Uterus (tissue), 2 donors: ENCODE data around the gene CCDC152.

Experiments
- CTCF ChIP-seq, 4 experiments: fragments of 200-600 bp in 2 of 4; fragments of 450-650 bp in 2 of 4; sonication (generic) in 2 of 4; IDR thresholded peaks; one replicate each; pipeline ENCODE4 v1.5.1; 2016 to 2019; ENCODE audit warnings: antibody characterized with exemption in 4 of 4, mild to moderate bottlenecking in 2 of 4, moderate library complexity in 1 of 4
- POLR2A ChIP-seq, 2 donors: fragments of 450-650 bp; IDR thresholded peaks; one replicate each; pipeline ENCODE4 v1.6.1; 2016; ENCODE audit warnings: antibody characterized with exemption in 2 of 2, mild to moderate bottlenecking in 1 of 2, moderate library complexity in 1 of 2

- TF ChIP-seq POLR2A (IDR thresholded peaks at IDR 0.05): no peak
- no peak for TF ChIP-seq CTCF (IDR thresholded peaks at IDR 0.05)
Measured at GRCh38 chr5:42840269-42840668, 83.7 kb downstream of the CCDC152 start.
